HCT116 (cell line): ENCODE data around the gene CACNA1A.

Experiments used
- CTCF ChIP-seq, 3 experiments: fragments of 200-600 bp in 1 of 3; sonication (generic) in 1 of 3; IDR thresholded peaks in 2 of 3; conservative IDR thresholded peaks in 1 of 3; 2 replicates each; pipeline ENCODE4 v1.5.1; 2012 to 2017; ENCODE audit warnings: low read depth in 2 of 3, low read length in 2 of 3, antibody characterized with exemption in 1 of 3, borderline replicate concordance in 1 of 3, control low read depth in 1 of 3, mild to moderate bottlenecking in 1 of 3, mixed read lengths in 1 of 3, mixed run types in 1 of 3, moderate library complexity in 1 of 3; ENCODE audit not compliant: insufficient read depth in 1 of 3
- MAX ChIP-seq: IDR thresholded peaks from 2 replicates; pipeline ENCODE4 v1.6.1; 2012
- POLR2A ChIP-seq: IDR thresholded peaks from 2 replicates; pipeline ENCODE4 v1.7.0; 2011; ENCODE audit warnings: borderline replicate concordance; ENCODE audit not compliant: insufficient read depth, insufficient read length; ENCODE audit errors: extremely low read depth
- POLR2AphosphoS5 ChIP-seq: IDR thresholded peaks from 2 replicates; pipeline ENCODE4 v1.6.1; 2011; ENCODE audit warnings: mild to moderate bottlenecking, low read depth, low read length, moderate library complexity

- TF ChIP-seq CTCF (IDR thresholded peaks at IDR 0.05 in 2 of 3, conservative IDR thresholded peaks at IDR 0.05 in 1 of 3; ENCODE audit: borderline replicate concordance in 1 of 3, insufficient read depth in 1 of 3, low read depth in 2 of 3, low read length in 2 of 3), result no peak
- TF ChIP-seq POLR2AphosphoS5, result no peak
- no peak for TF ChIP-seq POLR2A
- TF ChIP-seq MAX, result no peak
Observed at GRCh38 chr19:13420780-13421179, 85.5 kb downstream of the CACNA1A start.
